PC-3 (cell line): ENCODE measurements around the gene PLCL1.

Experiments used
- CTCF ChIP-seq: fragments of 300-600 bp; sonication (generic); conservative IDR thresholded peaks from 2 replicates; pipeline ENCODE4 v1.5.1; 2017; ENCODE audit warnings: antibody characterized with exemption, low read depth, mild to moderate bottlenecking, low read length
- EZH2 ChIP-seq: fragments of 300-600 bp; sonication (generic); IDR thresholded peaks from one replicate; pipeline ENCODE4 v1.6.1; 2017; ENCODE audit warnings: antibody characterized with exemption, mild to moderate bottlenecking, low read length; ENCODE audit not compliant: unreplicated experiment

GRCh38 chr2:198042189-198042588 lies 237.8 kb downstream of the PLCL1 start:
- TF ChIP-seq EZH2 (no peak), CTCF (no peak)
